HCT116 (cell line): ENCODE data around the gene SEBOX. TPM values are rescaled to one million over a fixed set of nuclear protein-coding genes. Genes with fewer than 3 reads are reported as not detected.

ENCODE experiments used
- ATAC-seq: fragments of 200-7000 bp; cut with Tn5 transposase; 2 replicates; pipeline ENCODE4 v1.9.1; 2020; ENCODE audit warnings: mild to moderate bottlenecking, moderate library complexity
- BruUV-seq: library from RNA; stranded (reverse); fragments of 400-500 nt; replicated peaks from 2 replicates; lab custom pipeline; 2021; lab: Mats Ljungman, UMichigan
- CTCF ChIA-PET: fragments of 300-600 bp; sonication (Branson Sonifier 250); formaldehyde crosslinking; loops from one replicate; lab custom pipeline; 2021; ENCODE audit warnings: antibody characterized with exemption; lab: Charles Lee
- POLR2A ChIA-PET: fragments of 300-600, 350-600 bp; sonication (Branson Sonifier 250); formaldehyde crosslinking; loops from one replicate; lab custom pipeline; 2021; ENCODE audit warnings: antibody characterized with exemption; lab: Charles Lee
- RAD21 ChIA-PET, 2 experiments: fragments of 300-600 bp; sonication (Branson Sonifier 250); formaldehyde crosslinking; loops; one replicate each; lab custom pipeline; 2023; ENCODE audit warnings: low total read pairs in 2 of 2; ENCODE audit not compliant: uncharacterized antibody in 2 of 2, unreplicated experiment in 2 of 2, low non-redundant PET in 1 of 2; lab: Charles Lee
- DNase-seq: peaks from one replicate; pipeline ENCODE4 v3.0.0-alpha.2; 2010; ENCODE audit warnings: low read depth, low spot score
- H2AFZ ChIP-seq: fragments of 200-600 bp; shearing (Covaris generic), sonication (generic); 2 replicates; pipeline ENCODE4 v1.6.1; 2017; ENCODE audit warnings: low read depth, mixed run types, mixed read lengths, antibody characterized with exemption, low read length; ENCODE audit not compliant: poor library complexity, severe bottlenecking
- H3K27ac ChIP-seq: 2 replicates; pipeline ENCODE4 v1.5.1; 2012; ENCODE audit warnings: low read depth, low read length
- H3K27me3 ChIP-seq: fragments of 200-600 bp; sonication (generic); 2 replicates; pipeline ENCODE4 v1.6.1; 2016; ENCODE audit warnings: mixed run types, low read length, mixed read lengths; ENCODE audit not compliant: insufficient read depth
- H3K36me3 ChIP-seq, 2 experiments: fragments of 200-500 bp in 1 of 2; fragments of 200-600 bp in 1 of 2; sonication (Bioruptor generic) in 1 of 2; sonication (generic) in 1 of 2; 2 replicates each; pipeline versions ENCODE4 v1.5.1 to v1.6.1; 2014 to 2016; ENCODE audit warnings: low read length in 2 of 2, inconsistent platforms in 1 of 2, mixed read lengths in 1 of 2, mixed run types in 1 of 2; ENCODE audit not compliant: insufficient read depth in 2 of 2, control insufficient read depth in 1 of 2
- H3K4me1 ChIP-seq, 2 experiments: fragments of 200-600 bp in 1 of 2; sonication (generic) in 1 of 2; 2 replicates each; pipeline versions ENCODE4 v1.5.1 to v1.6.1; 2012 to 2017; ENCODE audit warnings: low read length in 2 of 2, inconsistent platforms in 1 of 2, mild to moderate bottlenecking in 1 of 2, mixed read lengths in 1 of 2, mixed run types in 1 of 2, moderate library complexity in 1 of 2; ENCODE audit not compliant: insufficient read depth in 2 of 2, control insufficient read depth in 1 of 2
- H3K4me2 ChIP-seq: fragments of 200-600 bp; sonication (generic); 2 replicates; pipeline ENCODE4 v1.6.1; 2017; ENCODE audit warnings: mixed run types, low read length, mixed read lengths
- H3K4me3 ChIP-seq, 2 experiments: fragments of 200-600 bp in 1 of 2; sonication (generic) in 1 of 2; replicated peaks in 1 of 2; 2 replicates each; pipeline ENCODE4 v1.5.1; 2011 to 2016; ENCODE audit warnings: low read length in 2 of 2, control low read depth in 1 of 2, low read depth in 1 of 2, mild to moderate bottlenecking in 1 of 2, mixed read lengths in 1 of 2, mixed run types in 1 of 2
- H3K79me2 ChIP-seq: fragments of 200-600 bp; sonication (generic); 2 replicates; pipeline ENCODE4 v1.6.1; 2017; ENCODE audit warnings: mild to moderate bottlenecking, mixed run types, low read length, moderate library complexity, mixed read lengths; ENCODE audit not compliant: insufficient read depth
- H3K9ac ChIP-seq: fragments of 200-600 bp; sonication (generic); 2 replicates; pipeline ENCODE4 v1.6.1; 2016; ENCODE audit warnings: low read length, mixed read lengths
- H3K9me2 ChIP-seq: fragments of 200-600 bp; sonication (generic), shearing (Covaris generic); 2 replicates; pipeline ENCODE4 v1.6.1; 2017; ENCODE audit warnings: mixed run types, mild to moderate bottlenecking, moderate library complexity; ENCODE audit not compliant: insufficient read depth
- H3K9me3 ChIP-seq, 2 experiments: fragments of 200-500 bp in 1 of 2; fragments of 200-600 bp in 1 of 2; sonication (Bioruptor generic) in 1 of 2; sonication (generic) in 1 of 2; 2 replicates each; pipeline ENCODE4 v1.6.1; 2014 to 2017; ENCODE audit warnings: low read length in 2 of 2, mixed read lengths in 2 of 2, inconsistent platforms in 1 of 2, low read depth in 1 of 2, mild to moderate bottlenecking in 1 of 2, mixed run types in 1 of 2, moderate library complexity in 1 of 2; ENCODE audit not compliant: control insufficient read depth in 1 of 2, insufficient read depth in 1 of 2
- H4K20me1 ChIP-seq: fragments of 200-600 bp; sonication (generic), shearing (Covaris generic); 2 replicates; pipeline ENCODE4 v1.6.1; 2017; ENCODE audit warnings: mixed run types, mild to moderate bottlenecking, moderate library complexity; ENCODE audit not compliant: insufficient read depth
- CBX3 ChIP-seq: IDR thresholded peaks from 2 replicates; pipeline ENCODE4 v1.6.1; 2012; ENCODE audit warnings: low read depth
- CTCF ChIP-seq, 3 experiments: fragments of 200-600 bp in 1 of 3; sonication (generic) in 1 of 3; IDR thresholded peaks in 2 of 3; conservative IDR thresholded peaks in 1 of 3; 2 replicates each; pipeline ENCODE4 v1.5.1; 2012 to 2017; ENCODE audit warnings: low read depth in 2 of 3, low read length in 2 of 3, antibody characterized with exemption in 1 of 3, borderline replicate concordance in 1 of 3, control low read depth in 1 of 3, mild to moderate bottlenecking in 1 of 3, mixed read lengths in 1 of 3, mixed run types in 1 of 3, moderate library complexity in 1 of 3; ENCODE audit not compliant: insufficient read depth in 1 of 3
- RAD21 ChIP-seq: IDR thresholded peaks from 2 replicates; pipeline ENCODE4 v1.6.1; 2012; ENCODE audit warnings: low read depth, mild to moderate bottlenecking
- SRF ChIP-seq: IDR thresholded peaks from 2 replicates; pipeline ENCODE4 v1.6.1; 2012; ENCODE audit warnings: low read depth
- ZNF274 ChIP-seq: fragments of 200-500 bp; sonication (Bioruptor generic); IDR thresholded peaks from 2 replicates; pipeline ENCODE4 v1.6.1; 2014; ENCODE audit warnings: mild to moderate bottlenecking, low read depth, low read length, inconsistent platforms
- intact Hi-C: fragments of 100-400 bp; cut with micrococcal nuclease; formaldehyde crosslinking; loops from 2 replicates; pipeline ENCODE4 v1.10.0; 2022
- total RNA-seq: library from RNA; stranded (reverse); gene quantifications from one replicate; pipeline ENCODE4 v1.2.1, GENCODE V29; 2021; ENCODE audit not compliant: unreplicated experiment

The SEBOX gene
- total RNA-seq, 1 experiment from 2014 or later = not detected

- ATAC-seq = no peak
- H3K36me3 ChIP-seq = peaks cover 14 to 26% of the 10 kb centered on the region in 2 experiments; a peak in 3 of 4 replicates
- peaks cover 32% of the 10 kb centered on the region for H3K79me2 ChIP-seq
- no peaks in the 10 kb centered on the region for H3K9me3 ChIP-seq
- no peaks in the 10 kb centered on the region for H3K4me1 ChIP-seq
- no peak overlapping the region for H3K27ac ChIP-seq
- H3K9me2 ChIP-seq = no peaks in the 10 kb centered on the region
- ChIA-PET CTCF (no interaction called here), RAD21 (no interaction called here), POLR2A (no interaction called here)
- no peak overlapping the region for H2AFZ ChIP-seq
- intact Hi-C loops = no loop called here
- no peaks in the 10 kb centered on the region for H4K20me1 ChIP-seq
- no peak overlapping the region for H3K4me3 ChIP-seq
- no peak overlapping the region for H3K4me2 ChIP-seq
- TF ChIP-seq ZNF274 (no peak), CBX3 (no peak), SRF (no peak)
- no peak for DNase-seq
- no TSS peak for BruUV-seq
- no peaks in the 10 kb centered on the region for H3K27me3 ChIP-seq
- no peak overlapping the region for H3K9ac ChIP-seq
Measured at GRCh38 chr17:28328325-28328724, 36.7 kb downstream of the SEBOX start.

- H3K4me3 ChIP-seq = no peak overlapping the region
- H3K9me2 ChIP-seq = no peaks in the 10 kb centered on the region
- peaks cover 14 to 26% of the 10 kb centered on the region in 2 experiments; a peak in 3 of 4 replicates for H3K36me3 ChIP-seq
- no TSS peak for BruUV-seq
- H3K9me3 ChIP-seq = no peaks in the 10 kb centered on the region
- intact Hi-C loops = no loop called here
- no peak overlapping the region for H3K9ac ChIP-seq
- H3K4me1 ChIP-seq = no peaks in the 10 kb centered on the region
- no peak overlapping the region for H3K27ac ChIP-seq
- ATAC-seq (peak; percentile 60; the same call in 1 of the 2 replicates), DNase-seq (no peak)
- H3K79me2 ChIP-seq = peaks cover 38% of the 10 kb centered on the region
- RAD21 ChIA-PET = no interaction called here
- H4K20me1 ChIP-seq = no peaks in the 10 kb centered on the region
- H2AFZ ChIP-seq = no peak overlapping the region
- no peaks in the 10 kb centered on the region for H3K27me3 ChIP-seq
- POLR2A ChIA-PET = no interaction called here
- H3K4me2 ChIP-seq = no peak overlapping the region
- CTCF ChIA-PET = no interaction called here
- TF ChIP-seq SRF (no peak), CTCF (IDR thresholded peaks at IDR 0.05 in 2 of 3, conservative IDR thresholded peaks at IDR 0.05 in 1 of 3; ENCODE audit: borderline replicate concordance in 1 of 3, insufficient read depth in 1 of 3, low read depth in 2 of 3, low read length in 2 of 3) (0 out of 6 replicates have a peak, but pooled peaks of 2 of the 3 experiments have one; percentile 13 to 22), RAD21 (peak; percentile 35; the same call in 1 of the 2 replicates)
- TF ChIP-seq, all 23 proteins: peak for 2
Measured at GRCh38 chr17:28327709-28328108, 37.3 kb downstream of the SEBOX start.
